ENCODE data around the gene ZXDC.

ZXDC gene

GRCh38 chr3:126482503-126483255 is 7.0 kb upstream of the ZXDC start:
- no peak overlapping the region for H3K4me3 ChIP-seq
- TF ChIP-seq FOXP2 (optimal IDR thresholded peaks at IDR 0.05; ENCODE audit: control extremely low read depth, extremely low read length, insufficient read depth) (no peak), POLR2AphosphoS5 (IDR thresholded peaks at IDR 0.05; ENCODE audit: borderline replicate concordance, low read depth, low read length) (no peak), EZH2 (IDR thresholded peaks at IDR 0.05) (no peak)
- H3K36me3 ChIP-seq (ENCODE audit: insufficient read depth, low read length) = no peaks in the 10 kb centered on the region
- no peak overlapping the region for H3K9ac ChIP-seq (ENCODE audit: insufficient read length)
- no peaks in the 10 kb centered on the region for H3K9me3 ChIP-seq (ENCODE audit: low read depth, low read length)
- no peak for DNase-seq (ENCODE audit: low read depth, low spot score)
- H3K27ac ChIP-seq = no peak overlapping the region

DNA sequence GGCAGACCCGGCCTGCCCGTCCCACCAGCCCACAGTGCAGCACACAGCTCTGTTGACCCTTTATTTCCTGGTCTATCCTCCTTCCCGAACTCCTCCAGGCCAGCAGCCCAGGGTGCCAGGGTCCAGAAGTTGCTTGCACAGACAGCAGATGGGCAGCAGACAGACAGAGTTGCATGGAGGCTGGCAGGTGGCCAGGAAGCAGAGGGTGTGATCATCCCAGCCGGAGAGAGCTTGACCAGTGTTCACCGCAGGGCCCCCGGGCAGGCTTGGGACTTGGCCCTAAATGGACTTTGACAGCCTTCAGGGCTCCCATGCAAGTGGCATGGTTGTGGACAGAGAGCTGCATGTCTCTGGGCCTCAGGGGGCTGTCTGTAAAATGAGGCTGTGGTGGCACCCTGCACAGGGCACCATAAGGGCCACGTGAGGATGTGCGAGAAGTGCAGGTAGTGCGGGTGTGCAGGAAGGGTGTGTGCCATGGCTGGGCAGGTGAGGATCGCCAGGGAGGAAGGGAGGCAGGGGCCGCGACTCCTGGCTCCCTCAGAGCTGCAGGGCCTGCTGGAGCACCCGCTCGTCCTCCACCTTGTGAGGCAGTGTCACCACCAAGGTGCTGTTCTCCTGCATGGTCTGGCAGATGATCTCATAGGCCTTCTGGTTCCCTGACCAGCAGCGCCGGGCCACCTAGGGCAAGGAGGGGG is 6.3 kb upstream of the ZXDC start:
- no peak for DNase-seq (ENCODE audit: low read depth, low spot score)
- Histone ChIP-seq H3K9me3 (ENCODE audit: low read depth, low read length) (no peaks in the 10 kb centered on the region), H3K9ac (ENCODE audit: insufficient read length) (no peak overlapping the region), H3K36me3 (ENCODE audit: insufficient read depth, low read length) (no peaks in the 10 kb centered on the region), H3K27ac (no peak overlapping the region), H3K4me3 (no peak overlapping the region)
- TF ChIP-seq FOXP2 (optimal IDR thresholded peaks at IDR 0.05; ENCODE audit: control extremely low read depth, extremely low read length, insufficient read depth) (no peak), EZH2 (IDR thresholded peaks at IDR 0.05) (no peak), POLR2AphosphoS5 (IDR thresholded peaks at IDR 0.05; ENCODE audit: borderline replicate concordance, low read depth, low read length) (no peak)

GRCh38 chr3:126480861-126481260 is 5.2 kb upstream of the ZXDC start:
- no peak overlapping the region for H3K4me3 ChIP-seq
- H3K9ac ChIP-seq (ENCODE audit: insufficient read length) = no peak overlapping the region
- H3K27ac ChIP-seq = no peak overlapping the region
- H3K9me3 ChIP-seq (ENCODE audit: low read depth, low read length) = no peaks in the 10 kb centered on the region
- DNase-seq (ENCODE audit: low read depth, low spot score) = no peak
- no peak for TF ChIP-seq POLR2AphosphoS5 (IDR thresholded peaks at IDR 0.05; ENCODE audit: borderline replicate concordance, low read depth, low read length)
- TF ChIP-seq EZH2 (IDR thresholded peaks at IDR 0.05) = no peak
- TF ChIP-seq FOXP2 (optimal IDR thresholded peaks at IDR 0.05; ENCODE audit: control extremely low read depth, extremely low read length, insufficient read depth) = no peak
- no peaks in the 10 kb centered on the region for H3K36me3 ChIP-seq (ENCODE audit: insufficient read depth, low read length)

GRCh38 chr3:126480206-126480605 is 4.5 kb upstream of the ZXDC start:
- TF ChIP-seq FOXP2 (optimal IDR thresholded peaks at IDR 0.05; ENCODE audit: control extremely low read depth, extremely low read length, insufficient read depth) (no peak), POLR2AphosphoS5 (IDR thresholded peaks at IDR 0.05; ENCODE audit: borderline replicate concordance, low read depth, low read length) (no peak), EZH2 (IDR thresholded peaks at IDR 0.05) (no peak)
- Histone ChIP-seq H3K4me3 (no peak overlapping the region), H3K27ac (no peak overlapping the region), H3K36me3 (ENCODE audit: insufficient read depth, low read length) (no peaks in the 10 kb centered on the region), H3K9me3 (ENCODE audit: low read depth, low read length) (no peaks in the 10 kb centered on the region), H3K9ac (ENCODE audit: insufficient read length) (no peak overlapping the region)
- no peak for DNase-seq (ENCODE audit: low read depth, low spot score)

GRCh38 chr3:126479642-126480041 is 4.0 kb upstream of the ZXDC start:
- no peak for DNase-seq (ENCODE audit: low read depth, low spot score)
- Histone ChIP-seq H3K9me3 (ENCODE audit: low read depth, low read length) (no peaks in the 10 kb centered on the region), H3K9ac (ENCODE audit: insufficient read length) (no peak overlapping the region), H3K4me3 (no peak overlapping the region), H3K36me3 (ENCODE audit: insufficient read depth, low read length) (no peaks in the 10 kb centered on the region), H3K27ac (no peak overlapping the region)
- TF ChIP-seq POLR2AphosphoS5 (IDR thresholded peaks at IDR 0.05; ENCODE audit: borderline replicate concordance, low read depth, low read length) (no peak), FOXP2 (optimal IDR thresholded peaks at IDR 0.05; ENCODE audit: control extremely low read depth, extremely low read length, insufficient read depth) (no peak), EZH2 (IDR thresholded peaks at IDR 0.05) (no peak)

DNA sequence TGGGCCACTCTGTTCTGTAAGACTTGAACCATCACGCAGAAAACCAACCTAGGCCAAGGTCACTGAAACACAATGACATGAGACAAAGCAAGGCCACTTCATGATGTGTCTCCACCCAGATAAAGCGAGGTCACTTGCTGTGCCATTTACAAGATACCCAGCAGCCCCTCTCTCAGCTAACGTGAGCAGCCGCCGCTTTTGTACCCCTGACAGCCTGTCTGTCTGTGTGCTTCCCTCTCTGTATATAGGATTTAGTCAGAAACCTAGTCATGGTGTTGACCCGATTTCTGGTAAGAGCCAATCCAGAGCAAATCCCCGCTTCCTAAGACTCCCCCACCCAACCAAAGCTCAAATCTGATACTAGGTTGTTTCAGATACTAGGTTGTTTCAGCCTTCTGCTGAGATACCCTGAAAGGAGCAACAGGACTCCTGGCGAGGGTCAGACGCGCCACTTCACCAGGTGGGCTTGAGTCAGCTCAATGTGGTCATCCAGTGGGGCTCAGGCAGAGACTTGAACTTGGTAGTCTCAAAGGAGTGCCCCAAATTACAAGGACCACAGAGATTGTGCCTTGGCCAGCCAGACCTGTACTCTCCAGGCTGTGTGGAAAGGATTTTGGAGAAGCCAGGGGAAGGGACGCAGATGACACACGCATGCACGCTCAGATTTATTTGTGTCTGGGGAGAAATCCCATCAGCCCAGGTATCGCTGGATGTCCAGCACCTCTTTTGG is 3.1 kb upstream of the ZXDC start:
- Histone ChIP-seq H3K4me3 (no peak overlapping the region), H3K27ac (no peak overlapping the region)

DNA sequence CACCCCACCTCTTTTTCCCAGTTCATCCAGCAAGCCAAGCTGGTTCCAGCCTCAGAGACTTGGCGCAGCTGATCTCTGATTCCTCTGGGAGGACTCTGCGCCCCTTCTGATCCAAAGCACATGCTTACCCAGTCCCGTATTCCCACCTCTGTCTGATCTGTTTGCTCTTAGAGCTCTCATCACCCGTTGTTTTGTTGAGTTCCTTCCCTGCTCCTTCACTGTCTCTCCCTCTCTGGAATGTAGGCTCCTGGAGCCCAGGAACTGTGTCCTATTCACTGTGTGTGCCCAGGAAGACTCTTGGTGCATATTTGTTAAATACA is 1.3 kb upstream of the ZXDC start:
- Histone ChIP-seq H3K36me3 (ENCODE audit: insufficient read depth, low read length) (peaks cover 16% of the 10 kb centered on the region), H3K27ac (peak overlapping the region; percentile 43; the same call in 1 of the 2 replicates), H3K9me3 (ENCODE audit: low read depth, low read length) (no peaks in the 10 kb centered on the region), H3K4me3 (no peak overlapping the region), H3K9ac (ENCODE audit: insufficient read length) (no peak overlapping the region)
- TF ChIP-seq POLR2AphosphoS5 (IDR thresholded peaks at IDR 0.05; ENCODE audit: borderline replicate concordance, low read depth, low read length) (no peak), FOXP2 (optimal IDR thresholded peaks at IDR 0.05; ENCODE audit: control extremely low read depth, extremely low read length, insufficient read depth) (no peak), EZH2 (IDR thresholded peaks at IDR 0.05) (no peak)
- no peak for DNase-seq (ENCODE audit: low read depth, low spot score)

More for the DNA sequence above, 3.1 kb upstream of the ZXDC start:
- no peak for TF ChIP-seq EZH2 (IDR thresholded peaks at IDR 0.05)
- no peak for TF ChIP-seq POLR2AphosphoS5 (IDR thresholded peaks at IDR 0.05; ENCODE audit: borderline replicate concordance, low read depth, low read length)
- no peak overlapping the region for H3K9ac ChIP-seq (ENCODE audit: insufficient read length)
- H3K36me3 ChIP-seq (ENCODE audit: insufficient read depth, low read length) = peaks cover 1% of the 10 kb centered on the region; the same call in 1 of the 2 replicates
- no peak for DNase-seq (ENCODE audit: low read depth, low spot score)
- H3K9me3 ChIP-seq (ENCODE audit: low read depth, low read length) = no peaks in the 10 kb centered on the region

Data from SK-N-MC (cell line).